IMR-90 (cell line): ENCODE measurements around the gene CDC26. TPM values are rescaled to one million over a fixed set of nuclear protein-coding genes. Genes with fewer than 3 reads are reported as not detected.
A peak's percentile ranks its signal among the peaks of the same experiment; 100 is the strongest.

Experiments
- ATAC-seq: fragments of 200-7000 bp; cut with Tn5 transposase; 2 replicates; pipeline ENCODE4 v1.9.1; 2020; ENCODE audit warnings: low read depth, mild to moderate bottlenecking, moderate library complexity
- BruUV-seq: library from RNA; stranded (reverse); fragments of 400-500 nt; replicated peaks from 2 replicates; lab custom pipeline; 2021; lab: Mats Ljungman, UMichigan
- CTCF ChIA-PET: fragments of 300-600 bp; formaldehyde crosslinking; extraction: SDS; loops from one replicate; lab custom pipeline; 2021; ENCODE audit warnings: antibody characterized with exemption; lab: Yijun Ruan, JAX
- POLR2A ChIA-PET: fragments of 300-600 bp; sonication (Branson Sonifier 250); formaldehyde crosslinking; loops from one replicate; lab custom pipeline; 2022; ENCODE audit warnings: antibody characterized with exemption; ENCODE audit not compliant: unreplicated experiment; lab: Charles Lee
- DNase-seq: peaks from one replicate; pipeline ENCODE4 v3.0.0; 2013
- H2AFZ ChIP-seq: replicated peaks from 2 replicates; pipeline ENCODE3; 2013; ENCODE audit warnings: low read length, mild to moderate bottlenecking; ENCODE audit not compliant: poor library complexity
- H2AK5ac ChIP-seq: 2 replicates; pipeline ENCODE4 v1.6.1; 2013; ENCODE audit warnings: low read depth, low read length, inconsistent platforms
- H2AK9ac ChIP-seq: replicated peaks from 2 replicates; pipeline ENCODE3; 2013; ENCODE audit warnings: mild to moderate bottlenecking, low read depth, low read length, moderate library complexity; ENCODE audit not compliant: poor library complexity
- H2BK120ac ChIP-seq: 2 replicates; pipeline ENCODE4 v1.6.1; 2013; ENCODE audit warnings: low read depth, low read length, inconsistent platforms
- H2BK15ac ChIP-seq: 3 replicates; pipeline ENCODE4 v1.6.1; 2013; ENCODE audit warnings: low read depth, low read length, inconsistent platforms
- H2BK20ac ChIP-seq: 2 replicates; pipeline ENCODE4 v1.6.1; 2013; ENCODE audit warnings: low read depth, mild to moderate bottlenecking, inconsistent platforms, low read length, moderate library complexity
- H2BK5ac ChIP-seq: 2 replicates; pipeline ENCODE4 v1.6.1; 2013; ENCODE audit warnings: mild to moderate bottlenecking, low read depth, low read length, inconsistent platforms; ENCODE audit not compliant: poor library complexity, severe bottlenecking
- H3K14ac ChIP-seq: replicated peaks from 2 replicates; pipeline ENCODE4 v1.6.1; 2013; ENCODE audit warnings: low read depth, low read length, inconsistent platforms
- H3K18ac ChIP-seq: 2 replicates; pipeline ENCODE4 v1.6.1; 2013; ENCODE audit warnings: low read depth, low read length, control low read depth
- H3K23ac ChIP-seq: 2 replicates; pipeline ENCODE4 v1.6.1; 2013; ENCODE audit warnings: low read depth, low read length, inconsistent platforms
- H3K27ac ChIP-seq: 2 replicates; pipeline ENCODE4 v1.5.1; 2013; ENCODE audit warnings: mild to moderate bottlenecking, control low read depth, low read length; ENCODE audit not compliant: insufficient read depth
- H3K27me3 ChIP-seq: 2 replicates; pipeline ENCODE4 v1.6.1; 2013; ENCODE audit warnings: low read length; ENCODE audit not compliant: control insufficient read depth, insufficient read depth
- H3K36me3 ChIP-seq: 2 replicates; pipeline ENCODE4 v1.6.1; 2013; ENCODE audit warnings: low read length, mixed read lengths; ENCODE audit not compliant: control insufficient read depth, insufficient read depth
- H3K4ac ChIP-seq: 2 replicates; pipeline ENCODE4 v1.6.1; 2013; ENCODE audit warnings: low read depth, low read length, inconsistent platforms
- H3K4me1 ChIP-seq: 2 replicates; pipeline ENCODE4 v1.6.1; 2013; ENCODE audit warnings: low read length, mixed read lengths; ENCODE audit not compliant: control insufficient read depth, insufficient read depth
- H3K4me2 ChIP-seq: 2 replicates; pipeline ENCODE4 v1.6.1; 2013; ENCODE audit warnings: low read depth, mild to moderate bottlenecking, control low read depth, low read length, moderate library complexity
- H3K4me3 ChIP-seq: 2 replicates; pipeline ENCODE4 v1.5.1; 2013; ENCODE audit warnings: low read depth, mild to moderate bottlenecking, control low read depth, low read length, moderate library complexity; ENCODE audit not compliant: insufficient read depth
- H3K56ac ChIP-seq: 2 replicates; pipeline ENCODE4 v1.6.1; 2013; ENCODE audit warnings: low read length, inconsistent platforms; ENCODE audit not compliant: insufficient read depth; ENCODE audit errors: extremely low read depth
- H3K79me1 ChIP-seq, 2 experiments: 2 replicates each; pipeline ENCODE4 v1.6.1; 2013; ENCODE audit warnings: low read length in 2 of 2, inconsistent platforms in 1 of 2, low read depth in 1 of 2
- H3K9ac ChIP-seq: 2 replicates; pipeline ENCODE4 v1.6.1; 2013; ENCODE audit warnings: low read depth, low read length, control low read depth
- H3K9me1 ChIP-seq: 2 replicates; pipeline ENCODE4 v1.6.1; 2013; ENCODE audit warnings: low read length, inconsistent platforms; ENCODE audit not compliant: insufficient read depth
- H3K9me3 ChIP-seq: 2 replicates; pipeline ENCODE4 v1.6.1; 2013; ENCODE audit warnings: low read length; ENCODE audit not compliant: control insufficient read depth, insufficient read depth
- H4K20me1 ChIP-seq: 2 replicates; pipeline ENCODE4 v1.6.1; 2013; ENCODE audit warnings: low read length, inconsistent platforms; ENCODE audit not compliant: insufficient read depth
- H4K5ac ChIP-seq: 2 replicates; pipeline ENCODE4 v1.6.1; 2013; ENCODE audit warnings: mild to moderate bottlenecking, low read depth, low read length, control low read depth
- H4K8ac ChIP-seq, 2 experiments: 2 replicates each; pipeline ENCODE4 v1.6.1; 2013; ENCODE audit warnings: low read depth in 2 of 2, low read length in 2 of 2, control low read depth in 1 of 2, inconsistent platforms in 1 of 2
- H4K91ac ChIP-seq: 2 replicates; pipeline ENCODE4 v1.6.1; 2013; ENCODE audit warnings: low read depth, low read length, inconsistent platforms; ENCODE audit not compliant: insufficient read depth
- CEBPB ChIP-seq: IDR thresholded peaks from 2 replicates; pipeline ENCODE4 v1.6.1; 2012; ENCODE audit warnings: low read depth, low read length, improper control_type of control experiment
- CHD1 ChIP-seq: IDR thresholded peaks from 2 replicates; pipeline ENCODE4 v1.6.1; 2012; ENCODE audit warnings: low read depth, low read length, improper control_type of control experiment
- FOS ChIP-seq: fragments of 150-350 bp; IDR thresholded peaks from 2 replicates; pipeline ENCODE4 v1.6.1; 2016; ENCODE audit warnings: low read depth, low read length
- NFE2L2 ChIP-seq: fragments of 150-350 bp; IDR thresholded peaks from 2 replicates; pipeline ENCODE4 v1.6.1; 2016; ENCODE audit warnings: low read depth, mild to moderate bottlenecking, low read length
- WGBS, 2 experiments: methylation state at CpG; one replicate each; pipeline versions ENCODE4 v1.1.5 to v1.1.7; 2013; ENCODE audit warnings: missing lambda C conversion rate in 2 of 2; ENCODE audit not compliant: insufficient read length in 1 of 2; ENCODE audit errors: extremely low coverage in 2 of 2; 5-methylcytosine and 5-hydroxymethylcytosine counted together
- dilution Hi-C: fragments of 300-500 bp; cut with HindIII; formaldehyde crosslinking; loops from one replicate; pipeline ENCODE4 v1.14.3; 2018; ENCODE audit warnings: low sequenced_read_pairs; ENCODE audit not compliant: unreplicated experiment
- in situ Hi-C: fragments of 300-500 bp; cut with MboI; formaldehyde crosslinking; loops from 3 replicates; pipeline ENCODE4 v1.14.3; 2019; ENCODE audit warnings: low sequenced_read_pairs, inconsistent platforms, mixed read lengths
- intact Hi-C: fragments of 100-400 bp; cut with micrococcal nuclease; formaldehyde crosslinking; loops from 2 replicates; pipeline ENCODE4 v1.10.0; 2022
- polyA plus RNA-seq, 3 experiments: library from polyadenylated mRNA; depleted of rRNA; stranded (reverse); fragments of >200 nt; gene quantifications; 2 replicates each; pipeline ENCODE4 v1.2.3, GENCODE V29; 2012; ENCODE audit warnings: low replicate concordance in 1 of 3
- total RNA-seq: library from RNA; depleted of rRNA; stranded (reverse); fragments of >200 nt; gene quantifications from 2 replicates; pipeline ENCODE4 v1.2.3, GENCODE V29; 2012

The CDC26 gene
- total and polyA plus RNA-seq, 2 of the 4 experiments (the other 2 are of a cell fraction): 16.5 to 32.7 TPM

DNA sequence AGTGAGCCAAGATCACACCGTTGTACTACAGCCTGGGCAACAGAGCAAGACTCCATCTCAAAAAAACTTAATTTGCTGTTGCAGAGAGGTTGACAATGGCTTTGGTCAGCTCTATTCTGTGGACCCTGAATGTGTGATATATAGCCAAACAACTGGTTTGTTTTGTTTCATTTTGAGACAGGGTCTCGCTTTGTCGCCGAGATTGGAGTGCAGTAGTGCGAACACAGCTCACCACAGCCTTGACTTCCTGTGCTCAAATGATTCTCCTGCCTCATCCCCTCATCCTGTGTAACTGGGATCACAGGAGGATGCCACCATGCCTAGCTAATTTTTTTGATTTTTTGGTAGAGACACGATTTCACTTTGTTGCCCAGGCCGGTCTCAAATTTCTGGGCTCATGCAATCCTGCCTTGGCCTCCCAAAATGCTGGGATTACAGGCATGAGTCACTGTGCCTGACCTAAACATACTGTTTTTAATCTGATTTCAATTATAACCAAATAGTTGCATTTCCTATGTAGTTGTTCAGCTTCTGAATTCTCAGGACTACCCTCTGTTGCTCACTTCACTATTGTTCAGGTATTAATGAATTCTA is 18.0 kb upstream of the CDC26 start:
- Histone ChIP-seq H4K91ac (no peak overlapping the region), H2BK20ac (no peak overlapping the region), H3K4me1 (peaks cover 3% of the 10 kb centered on the region; the same call in 1 of the 2 replicates), H3K9ac (no peak overlapping the region), H3K4me2 (no peak overlapping the region), H3K4ac (no peak overlapping the region), H3K9me1 (peaks cover 5% of the 10 kb centered on the region), H3K18ac (no peak overlapping the region; the same call in 1 of the 2 replicates), H3K27me3 (no peaks in the 10 kb centered on the region; the same call in 1 of the 2 replicates), H3K9me3 (no peaks in the 10 kb centered on the region), H3K23ac (no peak overlapping the region), H4K5ac (no peak overlapping the region), H4K20me1 (peaks cover 6% of the 10 kb centered on the region; the same call in 1 of the 2 replicates), H3K56ac (no peak overlapping the region), H3K27ac (peak overlapping the region; percentile 47; the same call in 1 of the 2 replicates), H2AK5ac (peak overlapping the region; percentile 17; the same call in 1 of the 2 replicates), H3K14ac (no peak overlapping the region), H2AK9ac (peak overlapping the region; percentile 84), H2AFZ (no peak overlapping the region), H2BK120ac (no peak overlapping the region), H2BK5ac (no peak overlapping the region), H4K8ac (no peak overlapping the region), H3K79me1 (no peaks in the 10 kb centered on the region; a peak in 1 of 4 replicates), H2BK15ac (no peak overlapping the region), H3K4me3 (no peak overlapping the region), H3K36me3 (peaks cover 30% of the 10 kb centered on the region)
- WGBS, 2 experiments: 91% methylated on average over 6 of the region's 7 CpGs; no CpG with 5 or more reads in 1 of the 2 experiments
- BruUV-seq: no TSS peak
- ChIA-PET CTCF (interaction anchor here (1.0 kb wide), 1 partner anchor 19 kb away, joined by 3 read pairs; no protein-coding TSS in a partner anchor), POLR2A (no interaction called here)
- DNase-seq (peak; percentile 65), ATAC-seq (peak; percentile 78)
- in situ Hi-C loops (no loop called here), dilution Hi-C loops (no loop called here), intact Hi-C loops (no loop called here)
- TF ChIP-seq CHD1 (no peak), FOS (peak; percentile 14; the same call in 1 of the 2 replicates), NFE2L2 (no peak), CEBPB (no peak)
